Right forelimb (tissue), 1 donor: ENCODE measurements around the gene ZNF689.
A peak's percentile ranks its signal among the peaks of the same experiment; 100 is the strongest.
"Not testable (repeated sequence)": the region's sequence is repeated elsewhere in the genome, so short reads cannot be mapped to it uniquely, and the experiment has no call there.

Experiments used
- DNase-seq: peaks from one replicate; pipeline ENCODE4 v3.0.0-alpha.2; 2018

Gene ZNF689

DNA sequence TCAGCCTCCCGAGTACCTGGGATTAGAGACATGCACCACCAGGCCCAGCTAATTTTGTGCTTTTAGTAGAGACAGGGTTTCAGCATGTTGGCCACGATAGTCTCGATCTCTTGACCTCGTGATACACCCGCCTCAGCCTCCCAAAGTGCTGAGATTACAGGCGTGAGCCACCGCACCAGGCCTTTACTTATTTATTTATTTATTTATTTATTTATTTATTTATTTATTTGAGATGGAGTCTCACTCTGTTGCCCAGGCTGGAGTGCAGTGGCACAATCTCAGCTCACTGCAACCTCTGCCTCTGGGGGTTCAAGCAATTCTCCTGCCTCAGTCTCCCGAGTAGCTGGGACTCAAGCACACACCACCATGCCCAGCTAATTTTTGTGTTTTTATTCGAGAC lies 19.3 kb downstream of the ZNF689 start:
- DNase-seq, result not testable (repeated sequence)

- not testable (repeated sequence) for DNase-seq
Observed at GRCh38 chr16:30589582-30589981, 20.6 kb downstream of the ZNF689 start.

- no peak for DNase-seq
Observed at GRCh38 chr16:30588651-30589050, 21.5 kb downstream of the ZNF689 start.

GRCh38 chr16:30585400-30586191 lies 24.6 kb downstream of the ZNF689 start, which contains the start of gene ZNF785:
TSS of gene ZNF785 (minus strand) at chr16:30585697. CDS start at chr16:30585611, 86 bp downstream.
- peak; percentile 96 for DNase-seq

DNA sequence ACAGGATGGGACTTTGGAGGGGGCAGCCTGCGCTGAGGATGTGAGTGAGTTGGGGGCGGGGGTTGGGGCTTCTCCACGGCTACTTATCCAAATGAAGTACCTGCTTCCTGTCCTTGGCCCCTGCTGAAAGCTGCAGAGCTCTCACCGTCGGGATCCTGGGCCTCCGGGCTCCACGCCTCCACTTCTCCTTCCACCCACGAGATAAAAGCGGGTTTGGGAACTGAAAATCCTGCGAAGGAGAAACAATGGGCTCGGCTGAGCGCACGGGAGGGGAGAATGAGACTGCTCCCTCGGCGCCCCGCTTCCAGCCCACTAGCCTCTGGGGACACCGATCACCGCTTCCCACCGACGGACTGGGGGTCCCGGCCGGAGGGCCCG lies 25.2 kb downstream of the ZNF689 start:
- no peak for DNase-seq

- DNase-seq, result no peak
Observed at GRCh38 chr16:30582611-30583340, 27.4 kb downstream of the ZNF689 start.

GRCh38 chr16:30581457-30581856 lies 28.7 kb downstream of the ZNF689 start:
- no peak for DNase-seq

GRCh38 chr16:30574678-30575077 lies 35.5 kb downstream of the ZNF689 start:
- no peak for DNase-seq

DNA sequence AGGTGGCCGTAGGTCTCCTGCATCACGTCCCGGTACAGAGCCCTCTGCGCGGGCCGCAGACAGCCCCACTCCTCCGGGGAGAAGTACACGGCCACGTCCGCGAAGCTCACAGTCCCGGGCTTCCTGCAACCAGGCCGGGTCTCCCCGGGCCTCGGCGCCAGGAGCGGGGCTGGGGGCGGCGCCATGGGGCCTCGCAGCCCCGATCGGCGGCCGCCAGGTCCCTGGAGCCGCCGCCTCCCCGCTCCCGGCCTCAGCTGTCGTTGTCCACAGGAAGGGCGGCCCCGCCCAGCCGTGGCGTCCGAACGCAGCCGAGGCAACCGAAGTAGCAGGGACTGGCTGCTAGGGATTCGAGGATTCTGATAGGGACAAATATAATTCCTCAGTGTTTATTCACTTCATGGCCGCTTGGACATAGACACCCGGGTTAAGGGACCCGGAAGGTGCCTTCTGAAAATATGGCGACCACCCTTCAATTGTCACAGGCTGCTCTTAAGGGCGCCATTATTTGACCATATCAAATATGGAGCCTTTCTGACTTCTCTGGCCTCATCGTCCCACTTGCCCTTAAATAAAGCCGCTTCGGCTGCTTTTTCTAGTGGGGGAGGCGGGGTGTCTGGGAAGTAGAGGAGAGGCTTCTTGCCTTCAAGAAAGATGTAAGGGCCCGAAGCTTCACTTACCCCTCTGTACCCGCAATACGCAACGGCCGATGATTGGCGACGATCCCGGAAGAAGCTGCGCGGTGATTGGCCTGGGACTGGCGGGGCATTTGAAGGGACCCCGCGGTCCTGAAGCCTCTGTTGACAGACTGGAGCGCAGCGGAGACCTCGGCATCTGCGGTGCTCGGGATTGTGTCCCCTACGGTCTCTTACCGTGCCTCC lies 38.5 kb downstream of the ZNF689 start, which contains the start of gene ZNF688:
ZNF688 (minus strand) TSS at position 270 of the 878 bp plus-strand sequence; CDS start at position 185, 85 bp downstream.
- peak; percentile 96 for DNase-seq

DNA sequence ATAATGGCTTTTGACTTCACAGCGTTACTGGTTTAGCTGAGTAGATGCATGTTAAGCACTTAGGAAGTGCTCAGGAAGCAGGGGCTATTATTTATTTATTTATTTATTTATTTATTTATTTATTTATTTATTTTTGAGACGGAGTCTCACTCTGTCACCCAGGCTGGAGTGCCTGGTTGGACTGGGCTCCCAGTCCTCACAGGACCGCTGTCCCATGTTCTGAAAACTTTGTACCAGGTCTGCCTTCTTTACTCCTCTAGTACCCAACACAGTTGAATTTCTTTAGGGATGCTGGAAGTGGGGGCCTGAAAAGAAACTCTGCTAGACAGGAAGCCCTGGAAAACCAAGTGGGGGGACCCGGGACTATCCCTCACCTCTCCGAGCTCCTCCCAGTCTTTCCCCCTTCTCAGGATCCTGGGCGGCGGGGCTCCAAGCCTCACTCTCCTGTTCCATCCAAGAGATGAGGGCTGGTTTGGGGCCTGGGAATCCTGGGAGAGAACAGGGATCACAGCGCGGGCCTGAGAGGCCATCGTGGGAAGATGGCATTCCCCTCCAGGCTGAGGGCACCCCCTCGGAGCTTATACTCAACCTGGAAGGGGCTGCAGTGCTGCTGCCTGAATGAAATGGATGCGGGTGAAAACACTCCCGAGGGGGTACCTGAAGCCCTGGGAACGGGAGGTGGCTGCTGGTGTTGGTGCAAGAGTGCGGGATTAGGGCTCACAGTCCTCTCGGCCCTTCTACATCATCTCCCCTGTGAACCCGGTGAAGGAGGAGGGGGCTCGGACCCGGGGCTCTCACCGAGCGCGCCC lies 39.3 kb downstream of the ZNF689 start:
- peak; percentile 69 for DNase-seq

- no peak for DNase-seq
Observed at GRCh38 chr16:30569746-30570635, 40.2 kb downstream of the ZNF689 start.

GRCh38 chr16:30569281-30569680 lies 40.9 kb downstream of the ZNF689 start:
- DNase-seq, result no peak

- DNase-seq, result no peak
Observed at GRCh38 chr16:30567991-30568638, 42.1 kb downstream of the ZNF689 start.

- DNase-seq, result no peak
Observed at GRCh38 chr16:30567160-30567990, 42.8 kb downstream of the ZNF689 start.

GRCh38 chr16:30566531-30566930 lies 43.7 kb downstream of the ZNF689 start:
- DNase-seq, result no peak

DNA sequence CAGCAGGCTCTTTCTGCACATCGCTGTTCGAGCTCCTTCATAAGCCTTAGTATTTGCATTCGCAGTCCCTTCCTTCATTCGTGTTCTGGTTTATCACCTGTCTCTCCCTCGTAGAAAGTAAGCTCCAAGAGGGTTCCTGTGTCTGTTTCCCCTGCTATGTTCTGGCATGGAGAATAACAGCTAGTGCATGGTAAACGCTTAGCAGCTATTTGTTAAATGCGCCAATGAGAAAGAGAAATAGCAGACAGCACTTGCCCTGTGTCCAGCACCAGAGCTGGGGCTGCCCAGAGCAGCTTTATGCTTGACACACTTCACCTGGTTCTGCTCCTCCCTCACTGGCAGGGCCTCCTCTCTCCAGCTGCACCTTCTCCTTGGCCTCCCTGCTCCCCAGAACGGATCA lies 44.2 kb downstream of the ZNF689 start:
- no peak for DNase-seq

GRCh38 chr16:30565526-30565925 lies 44.7 kb downstream of the ZNF689 start:
- no peak for DNase-seq

DNA sequence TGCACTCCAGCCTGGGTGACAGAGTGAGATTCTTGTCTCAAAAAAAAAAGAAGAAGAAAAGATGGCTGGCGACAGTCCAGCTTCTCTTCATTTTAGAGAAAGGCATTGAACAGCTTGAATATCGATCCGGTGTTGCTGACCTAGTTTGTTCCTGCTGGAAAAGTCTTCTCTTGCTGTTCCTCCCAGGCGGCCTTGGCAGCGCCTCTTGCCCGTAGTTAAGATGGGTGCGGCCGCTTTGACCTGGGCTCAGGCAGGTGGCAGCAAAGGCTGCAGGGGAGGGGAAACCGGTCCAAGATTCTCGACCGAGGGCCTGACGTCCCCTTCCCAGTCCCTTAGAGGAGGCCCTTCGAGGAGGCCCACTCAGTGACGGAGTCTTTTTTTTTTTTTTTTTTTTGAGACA lies 48.2 kb downstream of the ZNF689 start:
- peak; percentile 39 for DNase-seq

- DNase-seq, result peak; percentile 44
Observed at GRCh38 chr16:30561089-30561816, 48.9 kb downstream of the ZNF689 start.
